Stimulated activated CD4-positive, alpha-beta T cell treated with anti-CD3 and anti-CD28 coated beads, Interleukin-4, amount 100 ng/mL, for 4 hours (primary cell): ENCODE results near the gene FABP1.

Experiments
- DNase-seq, 2 experiments: peaks; one replicate each; pipeline ENCODE4 v3.0.0-alpha.2; 2020

FABP1 gene

GRCh38 chr2:88136817-88137216, 9.0 kb upstream of the FABP1 start:
- DNase-seq = no peak

- no peak for DNase-seq
These were observed 6.0 kb upstream of the FABP1 start for GRCh38 chr2:88133875-88134274.

GRCh38 chr2:88131999-88132368, 4.1 kb upstream of the FABP1 start:
- DNase-seq = no peak

- DNase-seq = no peak
These were observed 3.5 kb upstream of the FABP1 start for GRCh38 chr2:88131201-88131998.

GRCh38 chr2:88129313-88129959, 1.6 kb upstream of the FABP1 start:
- DNase-seq = no peak

GRCh38 chr2:88128654-88129312, 921 bp upstream of the FABP1 start:
- DNase-seq = no peak

- DNase-seq = no peak
These were observed 299 bp downstream of the FABP1 start for GRCh38 chr2:88127638-88127887.

- DNase-seq = no peak
These were observed 857 bp downstream of the FABP1 start for GRCh38 chr2:88126772-88127637.

GRCh38 chr2:88125924-88126771, 1.7 kb downstream of the FABP1 start:
- DNase-seq = no peak

- no peak for DNase-seq
These were observed 2.4 kb downstream of the FABP1 start for GRCh38 chr2:88125344-88125923.

- DNase-seq = no peak
These were observed 3.6 kb downstream of the FABP1 start for GRCh38 chr2:88123975-88124917.

- DNase-seq = no peak
These were observed 4.5 kb downstream of the FABP1 start for GRCh38 chr2:88123164-88123974.

- DNase-seq = no peak
These were observed 5.5 kb downstream of the FABP1 start for GRCh38 chr2:88122141-88122884.

GRCh38 chr2:88121678-88122077, 6.2 kb downstream of the FABP1 start:
- DNase-seq = no peak

- DNase-seq = no peak
These were observed 9.9 kb downstream of the FABP1 start for GRCh38 chr2:88117973-88118372.

- DNase-seq = no peak
These were observed 11.0 kb downstream of the FABP1 start for GRCh38 chr2:88116669-88117432.

GRCh38 chr2:88115825-88116518, 11.9 kb downstream of the FABP1 start:
- DNase-seq = no peak

- DNase-seq = no peak
These were observed 13.0 kb downstream of the FABP1 start for GRCh38 chr2:88114889-88115288.
